ENCODE measurements around the gene CDK5RAP1. TPM values are rescaled to one million over a fixed set of nuclear protein-coding genes. Genes with fewer than 3 reads are reported as not detected.

CDK5RAP1 gene
- total and polyA plus RNA-seq, 4 donors, result 11.3 to 22.1 (median 14.8) TPM

- no peak overlapping the region for H3K4me3 ChIP-seq (ENCODE audit: low read depth in 1 of 3, low read length in 3 of 3)
- H3K9me3 ChIP-seq (ENCODE audit: control insufficient read depth in 4 of 4, low read length in 3 of 4), result no peaks in the 10 kb centered on the region
- H3K27ac ChIP-seq (ENCODE audit: low read depth in 1 of 2, low read length in 2 of 2), result no peak overlapping the region
- H3K27me3 ChIP-seq (ENCODE audit: control insufficient read depth in 4 of 4, insufficient read depth in 4 of 4, low read length in 3 of 4), result no peaks in the 10 kb centered on the region
- H3K36me3 ChIP-seq (ENCODE audit: control insufficient read depth in 4 of 4, insufficient read depth in 3 of 4, low read depth in 1 of 4, low read length in 3 of 4), result peaks cover 10 to 54% (median 41%) of the 10 kb centered on the region in 4 donors
- WGBS, result 96% methylated on average over 3 of the region's 3 CpGs
- no peak overlapping the region for H3K9ac ChIP-seq (ENCODE audit: low read depth in 1 of 2, low read length in 2 of 2)
- H3K4me1 ChIP-seq (ENCODE audit: control insufficient read depth in 4 of 4, insufficient read depth in 4 of 4, low read length in 3 of 4), result no peaks in the 10 kb centered on the region
- TF ChIP-seq RXRA (IDR thresholded peaks at IDR 0.05) (no peak), YY1 (IDR thresholded peaks at IDR 0.05) (no peak), HNF4G (IDR thresholded peaks at IDR 0.05) (no peak), MAX (IDR thresholded peaks at IDR 0.05) (no peak), HNF4A (conservative IDR thresholded peaks at IDR 0.05) (no peak), RAD21 (IDR thresholded peaks at IDR 0.05) (no peak), NR2F2 (IDR thresholded peaks at IDR 0.05) (no peak), GABPA (IDR thresholded peaks at IDR 0.05 in 1 of 2, conservative IDR thresholded peaks at IDR 0.05 in 1 of 2) (no peak), FOXA2 (IDR thresholded peaks at IDR 0.05) (no peak), TAF1 (conservative IDR thresholded peaks at IDR 0.05) (no peak), ZBTB33 (IDR thresholded peaks at IDR 0.05) (no peak), EGR1 (IDR thresholded peaks at IDR 0.05; ENCODE audit: low read depth in 2 of 2) (no peak)
- TF ChIP-seq, protein P1, sequence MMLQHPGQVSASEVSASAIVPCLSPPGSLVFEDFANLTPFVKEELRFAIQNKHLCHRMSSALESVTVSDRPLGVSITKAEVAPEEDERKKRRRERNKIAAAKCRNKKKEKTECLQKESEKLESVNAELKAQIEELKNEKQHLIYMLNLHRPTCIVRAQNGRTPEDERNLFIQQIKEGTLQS (IDR thresholded peaks at IDR 0.05), result no peak
- TF ChIP-seq, protein P2, sequence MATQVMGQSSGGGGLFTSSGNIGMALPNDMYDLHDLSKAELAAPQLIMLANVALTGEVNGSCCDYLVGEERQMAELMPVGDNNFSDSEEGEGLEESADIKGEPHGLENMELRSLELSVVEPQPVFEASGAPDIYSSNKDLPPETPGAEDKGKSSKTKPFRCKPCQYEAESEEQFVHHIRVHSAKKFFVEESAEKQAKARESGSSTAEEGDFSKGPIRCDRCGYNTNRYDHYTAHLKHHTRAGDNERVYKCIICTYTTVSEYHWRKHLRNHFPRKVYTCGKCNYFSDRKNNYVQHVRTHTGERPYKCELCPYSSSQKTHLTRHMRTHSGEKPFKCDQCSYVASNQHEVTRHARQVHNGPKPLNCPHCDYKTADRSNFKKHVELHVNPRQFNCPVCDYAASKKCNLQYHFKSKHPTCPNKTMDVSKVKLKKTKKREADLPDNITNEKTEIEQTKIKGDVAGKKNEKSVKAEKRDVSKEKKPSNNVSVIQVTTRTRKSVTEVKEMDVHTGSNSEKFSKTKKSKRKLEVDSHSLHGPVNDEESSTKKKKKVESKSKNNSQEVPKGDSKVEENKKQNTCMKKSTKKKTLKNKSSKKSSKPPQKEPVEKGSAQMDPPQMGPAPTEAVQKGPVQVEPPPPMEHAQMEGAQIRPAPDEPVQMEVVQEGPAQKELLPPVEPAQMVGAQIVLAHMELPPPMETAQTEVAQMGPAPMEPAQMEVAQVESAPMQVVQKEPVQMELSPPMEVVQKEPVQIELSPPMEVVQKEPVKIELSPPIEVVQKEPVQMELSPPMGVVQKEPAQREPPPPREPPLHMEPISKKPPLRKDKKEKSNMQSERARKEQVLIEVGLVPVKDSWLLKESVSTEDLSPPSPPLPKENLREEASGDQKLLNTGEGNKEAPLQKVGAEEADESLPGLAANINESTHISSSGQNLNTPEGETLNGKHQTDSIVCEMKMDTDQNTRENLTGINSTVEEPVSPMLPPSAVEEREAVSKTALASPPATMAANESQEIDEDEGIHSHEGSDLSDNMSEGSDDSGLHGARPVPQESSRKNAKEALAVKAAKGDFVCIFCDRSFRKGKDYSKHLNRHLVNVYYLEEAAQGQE (IDR thresholded peaks at IDR 0.05), result no peak
- DNase-seq (ENCODE audit: low spot score), result no peak
Observed at GRCh38 chr20:33388268-33388667, 13.1 kb downstream of the CDK5RAP1 start.

GRCh38 chr20:33387177-33387576 lies 14.1 kb downstream of the CDK5RAP1 start:
- Histone ChIP-seq H3K27ac (ENCODE audit: low read depth in 1 of 2, low read length in 2 of 2) (no peak overlapping the region), H3K4me3 (ENCODE audit: low read depth in 1 of 3, low read length in 3 of 3) (no peak overlapping the region), H3K27me3 (ENCODE audit: control insufficient read depth in 4 of 4, insufficient read depth in 4 of 4, low read length in 3 of 4) (no peaks in the 10 kb centered on the region), H3K4me1 (ENCODE audit: control insufficient read depth in 4 of 4, insufficient read depth in 4 of 4, low read length in 3 of 4) (no peaks in the 10 kb centered on the region), H3K36me3 (ENCODE audit: control insufficient read depth in 4 of 4, insufficient read depth in 3 of 4, low read depth in 1 of 4, low read length in 3 of 4) (peaks cover 10 to 49% (median 36%) of the 10 kb centered on the region in 4 donors), H3K9me3 (ENCODE audit: control insufficient read depth in 4 of 4, low read length in 3 of 4) (no peaks in the 10 kb centered on the region), H3K9ac (ENCODE audit: low read depth in 1 of 2, low read length in 2 of 2) (no peak overlapping the region)
- no peak for DNase-seq (ENCODE audit: low spot score)
- 88% methylated on average over 7 of the region's 7 CpGs for WGBS
- TF ChIP-seq FOXA2 (IDR thresholded peaks at IDR 0.05), result no peak

All from liver (tissue), 9 donors.